AG04449 (cell line): ENCODE measurements around the gene CAMTA1.
"Not testable (repeated sequence)": the region's sequence is repeated elsewhere in the genome, so short reads cannot be mapped to it uniquely, and the experiment has no call there.

ENCODE experiments used
- CTCF ChIA-PET: fragments of 350-600 bp; formaldehyde crosslinking; extraction: SDS; loops from one replicate; lab custom pipeline; 2021; ENCODE audit warnings: antibody characterized with exemption; lab: Yijun Ruan, JAX
- POLR2A ChIA-PET: fragments of 400-600, 350-600 bp; formaldehyde crosslinking; extraction: SDS; loops from one replicate; lab custom pipeline; 2020; ENCODE audit warnings: antibody characterized with exemption, inconsistent platforms; lab: Yijun Ruan, JAX
- DNase-seq: peaks from one replicate; pipeline ENCODE4 v3.0.0-alpha.2; 2010; ENCODE audit warnings: low read depth, low spot score
- H3K4me3 ChIP-seq: 2 replicates; pipeline ENCODE4 v1.5.1; 2011; ENCODE audit warnings: low read depth, mild to moderate bottlenecking, control low read depth, low read length
- TF ChIP-seq, protein P1 (sequence below): IDR thresholded peaks from one replicate; pipeline ENCODE4 v1.5.1; 2011; ENCODE audit warnings: mild to moderate bottlenecking, moderate library complexity, low read length, control low read depth, inconsistent platforms; ENCODE audit not compliant: insufficient read depth; ENCODE audit errors: missing control alignments

CAMTA1 gene

DNA sequence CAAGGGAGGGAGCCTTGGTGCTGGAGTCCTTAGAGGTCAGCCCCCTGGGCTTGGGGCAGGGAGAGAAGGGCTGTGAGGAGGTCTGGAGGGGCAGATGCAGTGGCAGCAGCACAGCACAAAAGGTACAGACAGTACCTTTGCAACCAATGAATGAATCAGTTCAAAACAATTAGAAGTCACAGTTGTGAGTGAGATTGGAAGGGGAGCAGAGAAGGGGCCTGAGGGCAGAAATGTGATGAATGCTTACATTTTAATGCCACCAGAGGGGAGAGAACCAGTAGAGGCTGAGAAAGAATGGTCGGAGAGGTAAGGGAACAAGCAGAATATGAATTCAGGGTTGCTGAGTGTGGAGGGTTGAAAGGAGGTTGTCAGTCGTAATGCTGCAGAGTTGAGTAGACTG lies 24.2 kb downstream of the CAMTA1 start:
- DNase-seq, result no peak
- TF ChIP-seq, protein P1, sequence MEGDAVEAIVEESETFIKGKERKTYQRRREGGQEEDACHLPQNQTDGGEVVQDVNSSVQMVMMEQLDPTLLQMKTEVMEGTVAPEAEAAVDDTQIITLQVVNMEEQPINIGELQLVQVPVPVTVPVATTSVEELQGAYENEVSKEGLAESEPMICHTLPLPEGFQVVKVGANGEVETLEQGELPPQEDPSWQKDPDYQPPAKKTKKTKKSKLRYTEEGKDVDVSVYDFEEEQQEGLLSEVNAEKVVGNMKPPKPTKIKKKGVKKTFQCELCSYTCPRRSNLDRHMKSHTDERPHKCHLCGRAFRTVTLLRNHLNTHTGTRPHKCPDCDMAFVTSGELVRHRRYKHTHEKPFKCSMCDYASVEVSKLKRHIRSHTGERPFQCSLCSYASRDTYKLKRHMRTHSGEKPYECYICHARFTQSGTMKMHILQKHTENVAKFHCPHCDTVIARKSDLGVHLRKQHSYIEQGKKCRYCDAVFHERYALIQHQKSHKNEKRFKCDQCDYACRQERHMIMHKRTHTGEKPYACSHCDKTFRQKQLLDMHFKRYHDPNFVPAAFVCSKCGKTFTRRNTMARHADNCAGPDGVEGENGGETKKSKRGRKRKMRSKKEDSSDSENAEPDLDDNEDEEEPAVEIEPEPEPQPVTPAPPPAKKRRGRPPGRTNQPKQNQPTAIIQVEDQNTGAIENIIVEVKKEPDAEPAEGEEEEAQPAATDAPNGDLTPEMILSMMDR, result no peak
- ChIA-PET POLR2A (no interaction called here), CTCF (no interaction called here)
- no peak overlapping the region for H3K4me3 ChIP-seq

DNA sequence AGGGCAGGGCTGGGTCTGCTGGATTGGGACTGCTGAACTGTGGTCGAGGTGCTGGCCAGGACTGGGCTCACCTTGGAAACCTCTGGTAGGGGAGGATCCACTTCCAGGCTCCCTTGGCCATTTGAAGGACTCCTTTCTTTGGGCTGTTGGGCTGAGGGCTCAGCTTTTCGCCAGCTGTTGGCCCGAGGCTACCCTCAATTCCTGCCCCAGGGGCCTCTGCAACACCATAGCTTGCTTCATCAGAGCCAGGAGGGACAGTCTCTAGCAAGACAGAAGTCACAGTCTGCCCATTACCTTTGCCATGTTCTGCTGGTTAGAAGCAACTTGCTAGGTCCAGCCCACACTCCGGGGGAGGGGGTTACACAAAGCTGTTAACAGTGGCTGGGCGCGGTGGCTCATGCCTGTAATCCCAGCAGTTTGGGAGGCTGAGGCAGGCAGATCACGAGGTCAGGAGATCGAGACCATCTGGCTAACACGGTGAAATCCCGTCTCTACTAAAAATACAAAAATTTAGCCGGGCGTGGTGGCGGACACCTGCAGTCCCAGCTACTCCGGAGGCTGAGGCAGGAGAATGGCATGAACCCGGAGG lies 25.0 kb downstream of the CAMTA1 start:
- ChIA-PET POLR2A (interaction anchor here (0.5 kb wide), 1 partner anchor 308 kb away, joined by 3 read pairs; no protein-coding TSS in a partner anchor), CTCF (interaction anchor here (2.5 kb wide), 1 partner anchor 9 kb away, joined by 9 read pairs; no protein-coding TSS in a partner anchor)
- H3K4me3 ChIP-seq, DNase-seq: not testable (repeated sequence)

DNA sequence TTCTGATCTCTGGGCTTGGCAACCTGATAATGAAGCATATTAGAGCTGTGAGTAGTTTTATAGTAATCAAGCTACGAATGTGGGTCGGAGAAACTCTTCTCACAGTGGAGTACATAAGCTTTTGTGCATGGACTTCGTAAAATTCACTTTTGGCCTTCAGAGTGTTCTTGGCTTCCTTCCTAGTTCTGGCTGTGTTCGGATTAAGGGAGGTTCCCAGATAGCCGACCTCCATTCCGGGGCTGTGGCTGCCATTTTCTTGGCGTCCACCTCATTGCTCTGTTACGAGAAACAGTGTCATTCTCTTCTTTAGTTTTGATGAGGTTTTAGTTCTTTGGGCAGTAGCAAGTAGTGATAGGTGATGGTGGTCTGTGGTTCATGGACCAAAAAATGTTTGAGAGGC lies 26.3 kb downstream of the CAMTA1 start:
- POLR2A ChIA-PET, result interaction anchor here (0.5 kb wide), 1 partner anchor 14 kb away, joined by 5 read pairs; no protein-coding TSS in a partner anchor
- DNase-seq, result no peak
- CTCF ChIA-PET, result interaction anchor here (1.1 to 2.5 kb wide), 2 partner anchors 10 to 78 kb away, joined by 3 to 9 read pairs; no protein-coding TSS in a partner anchor
- TF ChIP-seq, protein P1, result no peak
- no peak overlapping the region for H3K4me3 ChIP-seq

DNA sequence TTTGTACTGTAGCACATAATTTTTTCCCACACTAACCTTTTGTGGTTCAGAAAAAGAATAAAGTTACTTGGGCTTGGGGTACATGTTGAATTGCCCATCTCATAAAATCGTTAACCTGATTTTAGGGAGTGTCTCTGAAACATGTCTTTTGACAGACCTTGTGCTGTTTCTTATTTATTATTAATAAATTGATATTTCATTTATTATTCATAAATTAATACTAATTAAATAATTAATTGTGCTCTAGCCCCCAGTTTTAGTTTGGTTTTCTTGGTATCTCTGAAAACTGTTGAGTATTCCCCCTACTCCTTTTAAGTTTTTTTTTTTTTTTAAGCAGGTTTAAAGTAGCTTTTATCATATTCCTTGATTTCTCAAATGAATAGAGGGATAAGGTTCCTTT lies 27.9 kb downstream of the CAMTA1 start:
- no peak for DNase-seq
- no peak overlapping the region for H3K4me3 ChIP-seq
- CTCF ChIA-PET, result interaction anchor here (1.0 kb wide), 1 partner anchor 8 kb away, joined by 3 read pairs; no protein-coding TSS in a partner anchor
- POLR2A ChIA-PET, result no interaction called here
- TF ChIP-seq, protein P1, result no peak

DNA sequence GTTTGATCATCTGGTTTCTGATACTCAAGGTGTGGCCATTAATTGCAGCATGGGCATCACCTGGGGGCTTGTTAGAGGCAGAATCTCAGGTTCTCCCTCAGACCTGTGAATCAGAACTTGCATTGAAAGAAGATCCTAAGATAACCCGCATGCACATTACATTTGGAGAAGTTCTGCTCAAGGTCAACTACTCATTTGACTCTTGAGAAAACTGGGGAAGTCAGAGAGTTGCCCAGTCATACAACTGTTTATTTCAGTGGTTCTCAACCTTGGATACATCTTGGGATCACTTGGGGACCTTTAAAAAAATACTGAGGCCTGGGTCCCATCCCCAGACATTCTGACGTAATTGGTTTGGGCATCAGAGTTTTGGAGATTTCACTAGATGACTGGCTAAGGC lies 30.5 kb downstream of the CAMTA1 start:
- no peak for DNase-seq
- POLR2A ChIA-PET, result interaction anchor here (0.5 kb wide), 1 partner anchor 67 kb away, joined by 3 read pairs; no protein-coding TSS in a partner anchor
- TF ChIP-seq, protein P1, result no peak
- CTCF ChIA-PET, result no interaction called here
- no peak overlapping the region for H3K4me3 ChIP-seq

DNA sequence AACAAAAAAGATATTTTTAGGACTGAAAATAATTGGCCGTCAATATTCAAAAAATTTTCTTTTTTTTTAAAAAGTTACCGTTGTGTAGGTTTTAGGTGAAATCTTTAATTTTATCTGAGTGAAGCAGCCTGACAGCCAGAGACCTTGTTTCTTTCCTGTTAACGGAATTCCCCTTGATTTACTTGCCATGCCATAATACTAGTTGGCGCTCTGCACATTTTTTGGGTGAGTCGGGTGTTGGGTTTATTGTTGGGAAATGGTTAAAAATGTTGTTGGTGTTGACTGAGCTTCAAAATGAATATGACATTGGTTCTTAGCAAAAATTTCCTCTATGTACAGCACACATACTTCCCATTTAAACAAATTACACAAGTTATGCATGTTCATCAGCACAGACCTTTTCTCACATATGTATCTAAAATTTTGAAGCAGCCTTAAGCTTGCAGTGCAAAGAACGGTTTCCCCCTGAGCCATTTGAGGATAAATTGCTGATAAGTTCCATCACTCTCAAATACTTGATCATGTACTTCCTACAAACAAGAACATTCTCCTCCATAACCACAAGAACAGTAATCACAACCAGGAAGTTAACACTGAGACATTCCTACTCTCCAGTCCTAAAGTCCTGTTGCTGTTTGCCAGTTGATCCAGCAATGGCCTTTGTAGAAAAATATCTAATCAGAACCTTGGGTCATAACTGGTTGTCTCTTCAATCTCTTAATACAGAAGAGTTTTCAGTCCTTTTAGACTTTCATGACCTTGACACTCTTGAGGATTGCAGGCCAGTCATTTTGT lies 34.2 kb downstream of the CAMTA1 start:
- H3K4me3 ChIP-seq, result no peak overlapping the region
- POLR2A ChIA-PET, result no interaction called here
- TF ChIP-seq, protein P1, result no peak
- CTCF ChIA-PET, result interaction anchor here (1.9 to 3.3 kb wide), 2 partner anchors 18 to 250 kb away, joined by 7 to 8 read pairs; no protein-coding TSS in a partner anchor
- DNase-seq, result no peak
